ENCODE results near the gene APP.

Gene APP

GRCh38 chr21:25901330-25901979 is 269.1 kb downstream of the APP start:
- DNase-seq (ENCODE audit: low read depth) = no peak

DNA sequence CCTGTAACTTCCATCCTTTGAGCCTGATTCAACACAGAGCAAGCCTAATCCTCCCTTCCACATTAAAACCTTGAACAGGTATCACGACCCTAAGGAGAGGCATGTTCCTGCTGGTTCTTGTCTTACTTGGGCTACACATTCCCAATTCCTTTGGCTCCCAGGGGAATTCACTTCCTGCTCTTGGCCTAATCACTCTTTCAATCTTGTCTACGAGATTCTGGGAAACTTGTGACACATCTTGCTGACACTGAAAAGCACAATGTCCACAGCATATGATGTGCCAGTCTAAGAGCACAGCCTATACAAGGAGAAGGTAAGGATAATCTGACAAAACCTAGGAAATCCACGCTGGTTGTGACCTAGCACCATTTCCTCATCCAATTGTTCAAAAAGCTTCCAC is 271.9 kb downstream of the APP start:
- no peak for DNase-seq (ENCODE audit: low read depth)
- H3K4me3 ChIP-seq (ENCODE audit: low read depth, low read length) = no peak overlapping the region

More at GRCh38 chr21:25901330-25901979, 269.1 kb downstream of the APP start:
- H3K4me3 ChIP-seq (ENCODE audit: low read depth, low read length) = no peak overlapping the region

- no peak for DNase-seq (ENCODE audit: low read depth)
- H3K4me3 ChIP-seq (ENCODE audit: low read depth, low read length) = no peak overlapping the region
Observed at GRCh38 chr21:25897383-25897782, 273.2 kb downstream of the APP start.

- no peak overlapping the region for H3K4me3 ChIP-seq (ENCODE audit: low read depth, low read length)
- no peak for DNase-seq (ENCODE audit: low read depth)
Observed at GRCh38 chr21:25896501-25897056, 274.0 kb downstream of the APP start.

DNA sequence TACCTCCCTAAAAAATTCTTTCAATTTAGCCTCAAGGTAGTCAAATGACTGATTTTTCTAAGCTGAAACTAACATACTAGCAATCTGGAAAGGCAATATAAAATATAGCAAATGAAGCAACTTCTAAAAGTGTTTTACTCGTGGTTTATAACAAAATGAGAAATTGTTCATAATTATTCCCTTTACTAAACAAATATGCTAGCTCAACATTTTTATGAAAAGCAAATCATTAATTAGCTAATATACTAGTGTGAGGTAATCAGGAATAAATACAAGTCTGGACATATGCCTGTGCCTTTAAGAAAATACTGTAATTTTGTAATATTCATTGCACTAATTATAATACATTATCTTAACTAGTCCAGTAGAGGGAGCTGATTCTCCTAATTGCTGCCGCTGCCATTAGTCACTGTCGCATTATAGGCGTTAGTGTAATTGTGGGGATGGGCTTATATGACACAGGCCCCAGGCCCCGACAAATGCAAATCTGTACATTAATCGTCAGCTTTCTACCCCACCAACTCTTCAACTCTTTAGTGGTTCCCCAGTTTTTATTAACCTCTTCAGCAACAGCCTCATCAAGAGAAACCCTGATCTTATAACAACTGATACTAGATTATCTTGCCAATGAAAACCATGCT is 274.9 kb downstream of the APP start:
- no peak for DNase-seq (ENCODE audit: low read depth)
- no peak overlapping the region for H3K4me3 ChIP-seq (ENCODE audit: low read depth, low read length)

- DNase-seq (ENCODE audit: low read depth) = no peak
Observed at GRCh38 chr21:25893191-25893590, 277.4 kb downstream of the APP start.

GRCh38 chr21:25891596-25891995 is 279.0 kb downstream of the APP start:
- no peak for DNase-seq (ENCODE audit: low read depth)
- no peak overlapping the region for H3K4me3 ChIP-seq (ENCODE audit: low read depth, low read length)

More at GRCh38 chr21:25893191-25893590, 277.4 kb downstream of the APP start:
- H3K4me3 ChIP-seq (ENCODE audit: low read depth, low read length) = no peak overlapping the region

DNA sequence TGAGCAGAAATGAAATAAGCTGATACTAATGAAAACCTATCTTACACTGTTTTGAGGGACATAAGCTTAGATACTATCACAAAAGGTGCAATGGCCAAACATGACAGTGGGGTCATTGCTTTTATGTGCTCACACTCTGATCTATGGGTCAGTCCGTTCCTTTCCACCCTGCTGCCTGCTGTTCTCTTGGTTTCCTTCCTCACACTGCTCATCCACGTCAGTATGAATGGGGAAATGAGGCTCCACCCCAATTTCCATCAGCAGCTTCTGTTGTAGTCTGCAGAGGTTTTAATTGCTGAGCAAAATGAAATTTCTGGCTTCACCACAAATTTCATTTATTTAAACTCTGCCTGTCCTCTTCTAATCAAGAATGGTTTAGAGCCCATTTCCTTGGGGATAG is 280.6 kb downstream of the APP start:
- DNase-seq (ENCODE audit: low read depth) = no peak

DNA sequence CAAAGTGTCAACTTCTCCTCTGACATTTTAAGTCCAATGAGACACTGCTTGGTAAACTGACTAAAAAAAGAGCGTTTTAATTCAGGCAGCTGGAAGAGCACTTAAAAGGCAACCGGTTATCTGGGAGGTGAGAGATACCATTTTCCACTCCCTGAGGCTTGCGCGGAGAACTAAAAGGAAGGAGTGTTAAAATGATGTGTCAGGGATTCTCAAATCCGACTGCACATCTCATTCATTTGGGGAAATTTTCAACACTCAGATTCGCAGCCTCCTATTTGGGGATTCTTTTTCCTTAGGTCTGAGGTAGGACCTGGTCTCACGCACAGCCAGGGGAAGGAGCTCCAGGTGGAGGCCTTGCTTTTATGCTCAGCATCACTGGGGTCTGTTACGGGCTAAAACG is 281.9 kb downstream of the APP start:
- H3K4me3 ChIP-seq (ENCODE audit: low read depth, low read length) = no peak overlapping the region
- DNase-seq (ENCODE audit: low read depth) = no peak

More for the DNA sequence above, 280.6 kb downstream of the APP start:
- no peak overlapping the region for H3K4me3 ChIP-seq (ENCODE audit: low read depth, low read length)

DNA sequence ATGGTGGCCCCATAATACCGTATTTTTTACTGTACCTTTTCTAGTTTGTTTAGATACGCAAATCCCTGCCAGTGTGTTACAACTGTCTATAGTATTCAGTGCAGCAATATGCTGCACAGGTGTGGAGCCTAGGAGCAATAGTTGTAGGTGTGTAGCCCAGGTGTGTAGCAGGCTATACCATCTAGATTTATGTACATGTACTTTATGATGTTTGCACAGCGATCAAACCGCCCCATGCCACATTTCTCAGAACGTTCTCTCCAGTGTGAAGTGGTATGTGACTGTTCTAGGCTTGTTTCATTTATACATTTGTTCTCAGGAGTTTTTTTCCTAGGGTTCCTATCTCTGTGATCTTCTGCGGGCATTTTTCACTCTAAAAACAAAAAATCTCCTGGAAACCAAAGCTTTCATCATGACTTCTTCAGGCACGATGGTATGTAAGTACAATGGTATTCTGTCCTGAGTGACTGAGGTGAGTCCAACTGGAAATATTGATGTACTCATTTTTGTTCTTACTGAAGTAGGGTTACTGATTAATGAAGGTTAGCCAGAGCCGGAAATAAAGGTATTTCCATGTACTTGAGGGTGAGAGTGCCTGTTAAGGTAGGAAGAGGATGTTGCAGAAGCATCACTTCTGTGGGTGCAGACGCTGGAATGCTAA is 282.8 kb downstream of the APP start:
- DNase-seq (ENCODE audit: low read depth) = no peak

DNA sequence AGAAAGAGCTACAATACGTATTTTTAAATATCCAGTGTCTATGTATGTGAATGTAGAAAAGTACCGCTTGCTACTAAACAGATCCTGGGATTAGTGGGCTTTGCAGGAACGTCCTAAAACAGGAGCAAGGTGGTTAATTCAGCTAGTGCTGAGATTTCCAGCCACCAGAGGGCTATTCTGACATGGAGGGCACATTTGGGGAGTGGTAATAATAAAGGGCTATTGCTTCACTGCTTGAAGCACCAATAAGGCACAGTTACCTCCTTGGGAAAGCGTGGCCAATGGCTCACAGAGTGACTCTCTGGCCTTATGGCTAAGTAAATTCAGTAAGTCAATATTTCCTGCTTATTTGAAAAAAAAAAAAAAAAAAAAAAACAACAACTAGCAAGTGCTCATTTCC is 283.4 kb downstream of the APP start:
- DNase-seq (ENCODE audit: low read depth) = no peak
- no peak overlapping the region for H3K4me3 ChIP-seq (ENCODE audit: low read depth, low read length)

More for the DNA sequence above, 282.8 kb downstream of the APP start:
- no peak overlapping the region for H3K4me3 ChIP-seq (ENCODE audit: low read depth, low read length)

DNA sequence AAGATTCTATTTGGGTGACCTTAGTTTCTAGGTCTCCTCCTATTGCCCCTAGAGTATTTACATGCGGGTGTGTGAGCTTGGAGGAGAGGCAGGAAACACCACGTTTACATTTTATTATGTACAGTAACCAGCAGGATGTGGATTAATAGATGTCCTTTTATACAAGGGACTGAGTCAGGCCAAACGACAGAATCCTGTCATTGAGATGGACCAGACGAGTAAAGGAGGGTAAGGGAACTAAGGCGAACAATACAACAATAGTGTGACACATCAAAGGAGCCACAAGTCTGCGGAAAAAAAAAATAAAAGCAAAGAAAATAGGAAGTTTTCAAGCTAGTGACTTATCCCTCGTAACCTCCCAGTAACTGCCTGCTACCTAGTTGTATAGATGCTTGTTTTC is 284.7 kb downstream of the APP start:
- no peak for DNase-seq (ENCODE audit: low read depth)
- no peak overlapping the region for H3K4me3 ChIP-seq (ENCODE audit: low read depth, low read length)

DNA sequence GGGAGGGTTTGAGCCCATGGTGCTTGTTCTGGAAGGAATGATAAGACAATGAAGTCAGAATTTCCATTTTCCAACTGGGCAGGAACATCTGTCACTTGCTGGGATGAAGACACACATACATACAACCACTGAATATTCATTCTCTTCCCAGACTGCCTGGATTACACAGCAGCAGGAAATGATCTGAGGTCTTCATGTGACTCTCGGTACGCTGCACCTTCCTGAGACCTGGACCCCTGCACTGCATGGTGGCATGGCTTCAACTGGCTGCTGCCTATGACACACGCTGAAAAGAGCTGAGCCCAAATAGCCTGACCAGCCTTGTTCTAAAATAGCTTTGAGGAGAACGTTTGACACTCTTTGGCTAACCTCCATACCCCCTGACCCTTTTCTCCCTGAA is 285.2 kb downstream of the APP start:
- no peak for DNase-seq (ENCODE audit: low read depth)
- no peak overlapping the region for H3K4me3 ChIP-seq (ENCODE audit: low read depth, low read length)

DNA sequence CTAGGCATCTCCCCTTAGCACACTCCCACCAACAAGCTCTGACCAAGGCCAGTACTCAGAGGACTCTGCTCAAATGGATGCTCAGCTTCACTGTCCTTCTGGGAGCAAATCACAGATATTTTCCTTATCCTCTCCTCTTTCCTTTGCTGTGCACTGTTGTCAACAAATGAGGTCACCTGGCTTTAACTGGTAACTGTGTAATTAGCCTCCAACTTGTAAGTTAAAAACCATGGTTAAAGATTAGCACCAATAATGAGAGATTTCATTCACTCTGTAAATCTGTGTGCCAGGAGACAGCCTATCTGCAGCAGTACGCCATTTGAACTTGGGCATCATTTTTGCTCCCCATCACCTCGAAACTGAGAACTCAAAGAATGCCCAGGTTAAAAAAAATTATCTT is 286.3 kb downstream of the APP start:
- no peak overlapping the region for H3K4me3 ChIP-seq (ENCODE audit: low read depth, low read length)
- no peak for DNase-seq (ENCODE audit: low read depth)

- no peak overlapping the region for H3K4me3 ChIP-seq (ENCODE audit: low read depth, low read length)
- no peak for DNase-seq (ENCODE audit: low read depth)
Observed at GRCh38 chr21:25881524-25882376, 288.8 kb downstream of the APP start.

GRCh38 chr21:25879203-25879602 is 291.4 kb downstream of the APP start:
- no peak for DNase-seq (ENCODE audit: low read depth)
- H3K4me3 ChIP-seq (ENCODE audit: low read depth, low read length) = no peak overlapping the region

GRCh38 chr21:25878344-25878743 is 292.2 kb downstream of the APP start:
- DNase-seq (ENCODE audit: low read depth) = no peak
- no peak overlapping the region for H3K4me3 ChIP-seq (ENCODE audit: low read depth, low read length)

GRCh38 chr21:25872271-25872670 is 298.3 kb downstream of the APP start:
- no peak for DNase-seq (ENCODE audit: low read depth)

DNA sequence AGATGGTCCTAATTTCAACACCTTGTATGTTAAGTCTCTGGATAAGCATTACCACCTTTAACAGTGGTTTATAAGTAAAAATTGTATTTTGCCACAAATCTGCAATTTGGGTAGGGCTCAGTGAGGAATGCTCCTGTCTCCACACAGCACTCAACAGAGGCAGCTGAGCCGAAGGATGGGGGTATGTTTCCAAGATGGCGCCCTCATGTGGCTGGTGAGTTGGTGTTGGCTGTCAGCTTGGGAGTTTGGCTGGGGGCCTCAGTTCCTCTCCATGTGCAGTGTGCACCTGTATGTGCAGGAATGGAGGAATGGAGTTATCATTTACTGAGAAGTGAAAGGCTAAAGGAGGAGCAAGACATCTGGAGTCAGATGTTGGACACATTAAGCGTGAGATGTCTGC is 299.0 kb downstream of the APP start:
- DNase-seq (ENCODE audit: low read depth) = no peak

More at GRCh38 chr21:25872271-25872670, 298.3 kb downstream of the APP start:
- H3K4me3 ChIP-seq (ENCODE audit: low read depth, low read length) = no peak overlapping the region

GRCh38 chr21:25870084-25870483 is 300.5 kb downstream of the APP start:
- no peak for DNase-seq (ENCODE audit: low read depth)
- H3K4me3 ChIP-seq (ENCODE audit: low read depth, low read length) = no peak overlapping the region

More for the DNA sequence above, 299.0 kb downstream of the APP start:
- no peak overlapping the region for H3K4me3 ChIP-seq (ENCODE audit: low read depth, low read length)

Measured in skeletal muscle cell (primary cell).